CD4-positive, alpha-beta T cell treated with Interleukin-2 at 100 ng/mL for 4 hours (primary cell): ENCODE data around the gene IMMT.

Experiments used
- DNase-seq: peaks from one replicate; pipeline ENCODE4 v3.0.0-alpha.2; 2020; ENCODE audit warnings: low spot score

Gene IMMT

GRCh38 chr2:86140969-86141392 is 54.3 kb downstream of the IMMT start:
- no peak for DNase-seq

GRCh38 chr2:86139981-86140380 is 55.3 kb downstream of the IMMT start:
- DNase-seq, result peak; percentile 18

- DNase-seq, result no peak
Observed at GRCh38 chr2:86138736-86139625, 56.3 kb downstream of the IMMT start.

GRCh38 chr2:86136141-86136540 is 59.1 kb downstream of the IMMT start:
- DNase-seq, result no peak

GRCh38 chr2:86135653-86136052 is 59.6 kb downstream of the IMMT start:
- no peak for DNase-seq

GRCh38 chr2:86134709-86135108 is 60.6 kb downstream of the IMMT start:
- no peak for DNase-seq

GRCh38 chr2:86124683-86125082 is 70.6 kb downstream of the IMMT start:
- no peak for DNase-seq

GRCh38 chr2:86123328-86123925 is 71.8 kb downstream of the IMMT start:
- no peak for DNase-seq

- no peak for DNase-seq
Observed at GRCh38 chr2:86118130-86118529, 77.1 kb downstream of the IMMT start.

GRCh38 chr2:86107031-86107430 is 88.2 kb downstream of the IMMT start:
- DNase-seq, result no peak

GRCh38 chr2:86105969-86106945 is 89.0 kb downstream of the IMMT start, which contains the start of gene PTCD3:
Gene PTCD3, plus strand, starts transcription at chr2:86106235. Its CDS starts 13 bp downstream, at chr2:86106248.
- DNase-seq, result peak; percentile 92

GRCh38 chr2:86105252-86105968 is 89.9 kb downstream of the IMMT start, which contains the start of gene POLR1A:
Gene POLR1A, minus strand, starts transcription at chr2:86105886. Its CDS starts 110 bp downstream, at chr2:86105776.
- DNase-seq, result peak; percentile 86

- DNase-seq, result no peak
Observed at GRCh38 chr2:86102157-86102556, 93.1 kb downstream of the IMMT start.

- no peak for DNase-seq
Observed at GRCh38 chr2:86097913-86098312, 97.3 kb downstream of the IMMT start.

- DNase-seq, result no peak
Observed at GRCh38 chr2:86097114-86097896, 98.0 kb downstream of the IMMT start.

GRCh38 chr2:86094229-86094628 is 101.0 kb downstream of the IMMT start:
- DNase-seq, result no peak
